Right hindlimb (tissue), 1 donor: ENCODE results near the gene STK39.
"Not testable (repeated sequence)": the region's sequence is repeated elsewhere in the genome, so short reads cannot be mapped to it uniquely, and the experiment has no call there.

Experiments used
- DNase-seq: peaks from one replicate; pipeline ENCODE4 v3.0.0-alpha.2; 2018

STK39 gene

GRCh38 chr2:168130346-168130745, 117.0 kb downstream of the STK39 start:
- DNase-seq = no peak

DNA sequence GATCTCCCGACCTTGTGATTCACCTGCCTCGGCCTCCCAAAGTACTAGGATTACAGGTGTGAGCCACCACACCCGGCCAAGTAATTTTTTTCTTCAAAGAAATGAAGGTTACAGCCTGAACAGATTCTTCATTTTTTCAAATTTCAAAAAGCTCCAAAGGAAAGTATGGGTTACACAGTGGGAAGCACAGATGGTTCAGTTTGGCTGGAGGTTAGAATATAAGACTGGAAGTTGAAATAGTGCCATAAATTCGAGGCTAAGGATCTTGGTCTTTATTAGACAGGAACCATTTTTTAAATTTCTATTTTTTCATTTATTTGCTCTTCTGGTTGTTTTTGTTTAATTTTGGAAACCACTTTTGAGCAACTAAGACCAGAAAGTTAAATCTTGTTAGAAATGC, 120.0 kb downstream of the STK39 start:
- no peak for DNase-seq

- not testable (repeated sequence) for DNase-seq
These were observed 125.2 kb downstream of the STK39 start for GRCh38 chr2:168122210-168122609.

DNA sequence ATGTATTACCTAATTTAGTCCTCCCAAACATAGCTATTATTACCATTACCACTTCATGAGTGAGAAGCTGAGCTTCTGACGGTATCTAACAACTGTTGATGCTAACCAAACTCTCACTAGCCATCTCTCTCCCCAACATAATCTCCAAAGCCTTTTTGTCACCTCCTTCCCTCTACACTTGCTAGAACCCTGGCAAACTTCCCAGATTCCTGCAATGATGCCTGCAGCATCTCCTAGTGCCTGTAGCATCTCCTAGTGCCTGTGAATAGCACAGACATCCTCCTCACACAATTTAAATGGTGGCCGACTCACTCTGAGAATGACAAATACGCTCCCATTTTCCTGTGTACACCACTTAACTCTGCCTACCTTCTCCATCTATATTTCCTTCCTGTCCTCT, 126.7 kb downstream of the STK39 start:
- no peak for DNase-seq

- no peak for DNase-seq
These were observed 127.1 kb downstream of the STK39 start for GRCh38 chr2:168120310-168120709.

- DNase-seq = no peak
These were observed 127.8 kb downstream of the STK39 start for GRCh38 chr2:168119515-168120141.

GRCh38 chr2:168118733-168119514, 128.5 kb downstream of the STK39 start:
- DNase-seq = peak; percentile 31

GRCh38 chr2:168116448-168116847, 130.9 kb downstream of the STK39 start:
- DNase-seq = no peak

DNA sequence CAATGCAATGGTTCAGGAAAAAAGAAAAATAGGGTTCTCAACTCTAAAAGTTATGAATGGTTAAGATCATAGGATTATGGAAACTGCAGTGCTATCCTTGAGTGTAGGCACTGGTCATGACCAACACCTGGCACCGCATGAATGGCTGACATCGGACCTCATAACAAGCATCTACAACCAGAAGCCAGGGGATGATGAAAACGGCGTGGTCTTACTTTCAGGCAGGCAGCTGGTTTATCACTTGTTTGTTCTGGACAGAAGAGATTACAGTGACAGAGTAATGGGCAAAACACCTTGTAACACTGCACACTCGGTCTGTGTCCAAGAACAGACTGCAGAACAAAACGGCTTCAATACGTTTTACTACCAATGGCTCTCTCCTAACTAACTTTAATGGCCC, 132.8 kb downstream of the STK39 start:
- DNase-seq = no peak

DNA sequence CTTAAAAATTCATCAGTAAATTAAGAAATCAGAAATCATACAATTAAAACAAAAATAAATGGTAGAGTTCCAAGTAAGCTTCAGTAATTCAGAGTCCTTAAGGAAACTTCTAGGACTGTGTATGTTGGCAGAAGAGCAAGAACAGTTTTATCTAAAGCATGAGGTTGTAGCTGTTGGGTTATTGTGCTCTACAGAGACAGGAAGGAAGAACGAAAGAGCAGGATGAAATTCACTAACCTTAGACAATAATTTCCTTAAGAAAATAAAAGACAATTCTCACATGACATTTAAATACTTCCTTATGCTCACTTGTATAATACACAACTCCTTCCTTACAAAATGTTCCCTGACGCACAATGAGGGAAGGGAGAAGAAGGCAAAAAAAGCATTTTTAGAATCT, 133.4 kb downstream of the STK39 start:
- DNase-seq = no peak

GRCh38 chr2:168107322-168107721, 140.1 kb downstream of the STK39 start:
- no peak for DNase-seq

GRCh38 chr2:168105127-168105683, 142.2 kb downstream of the STK39 start:
- no peak for DNase-seq

- no peak for DNase-seq
These were observed 150.0 kb downstream of the STK39 start for GRCh38 chr2:168097431-168097830.

DNA sequence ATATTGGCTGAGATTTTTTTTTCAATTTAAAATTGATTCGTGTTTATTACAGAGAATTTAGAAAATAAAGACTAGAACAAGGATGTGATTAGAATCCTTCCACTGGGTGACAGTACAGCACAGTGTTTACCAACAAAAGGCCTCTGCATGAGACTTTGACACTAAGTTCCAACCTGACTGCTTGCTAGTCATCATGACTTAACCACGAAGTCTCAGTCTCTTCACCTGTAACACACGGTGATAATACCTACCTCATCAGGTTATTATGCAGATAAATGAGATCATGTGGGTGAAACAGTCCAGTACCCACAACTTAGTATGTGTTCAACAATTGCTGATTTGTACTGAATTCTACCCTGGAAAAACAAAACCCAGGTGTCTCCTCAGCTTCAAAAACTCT, 151.2 kb downstream of the STK39 start:
- no peak for DNase-seq

GRCh38 chr2:168091986-168092385, 155.4 kb downstream of the STK39 start:
- DNase-seq = no peak

GRCh38 chr2:168090366-168091135, 156.8 kb downstream of the STK39 start:
- DNase-seq = no peak

DNA sequence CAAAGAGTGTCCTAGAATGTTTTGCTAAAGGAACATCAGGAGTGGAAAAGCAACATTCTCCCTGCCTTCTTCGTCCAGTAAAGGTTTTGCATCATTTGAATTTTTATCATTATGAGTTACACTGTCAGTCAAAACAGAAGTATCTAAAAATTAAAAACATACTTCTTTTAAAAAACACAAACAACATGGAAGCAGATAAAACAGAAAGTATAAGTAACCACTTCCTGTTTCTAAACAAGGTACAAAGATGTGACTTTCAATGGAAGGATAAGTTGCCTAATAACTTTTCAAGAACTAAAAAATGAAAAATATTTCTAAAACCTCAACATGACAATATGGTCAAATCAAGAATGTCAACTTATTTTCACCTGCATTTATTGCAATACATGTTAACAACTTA, 158.2 kb downstream of the STK39 start:
- no peak for DNase-seq

DNA sequence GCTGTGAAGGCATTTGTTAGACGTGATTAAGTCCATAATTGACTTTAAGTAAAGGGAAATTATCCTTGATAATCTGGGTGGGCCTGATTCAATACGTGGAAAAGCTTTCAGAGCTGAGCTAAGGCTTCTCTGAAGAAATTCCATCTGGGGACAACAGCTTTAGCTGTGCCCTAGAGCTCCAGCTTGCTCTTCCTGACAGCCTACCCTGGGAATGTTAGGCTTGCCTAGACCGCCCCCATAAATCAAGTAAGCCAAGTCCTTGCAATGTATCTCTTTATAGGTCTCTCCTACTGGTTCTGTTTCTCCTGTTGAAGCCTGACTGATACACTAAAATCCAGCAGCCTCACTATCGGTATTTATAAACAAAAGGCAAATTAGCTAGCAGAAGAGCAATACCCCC, 160.0 kb downstream of the STK39 start:
- no peak for DNase-seq

- DNase-seq = no peak
These were observed 160.5 kb downstream of the STK39 start for GRCh38 chr2:168086851-168087250.

DNA sequence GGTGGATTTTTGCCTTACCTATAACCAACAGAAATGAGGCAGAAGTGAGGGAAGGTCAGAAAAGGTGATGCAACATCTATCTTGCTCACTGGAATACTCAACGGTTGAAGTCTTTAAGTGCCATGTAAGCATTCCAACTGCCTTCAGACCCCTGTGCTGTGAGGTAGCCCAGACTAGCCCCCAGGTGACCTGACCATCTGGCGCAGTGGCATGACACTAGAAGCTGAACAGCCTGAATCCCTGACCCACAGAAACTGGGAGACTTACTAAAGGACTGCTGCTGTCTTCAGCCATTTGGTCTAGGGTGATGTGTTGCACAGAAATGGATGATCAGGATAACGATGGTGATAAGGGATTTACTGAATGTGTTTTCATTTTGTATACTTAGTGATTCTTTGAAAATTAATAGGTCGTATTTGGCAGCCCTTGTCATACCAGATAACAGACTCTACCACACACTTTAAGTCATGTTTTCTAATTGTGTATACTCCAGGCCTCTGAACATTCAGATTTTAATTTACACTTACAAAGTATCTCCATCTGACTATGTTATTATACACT, 161.5 kb downstream of the STK39 start:
- DNase-seq = no peak

DNA sequence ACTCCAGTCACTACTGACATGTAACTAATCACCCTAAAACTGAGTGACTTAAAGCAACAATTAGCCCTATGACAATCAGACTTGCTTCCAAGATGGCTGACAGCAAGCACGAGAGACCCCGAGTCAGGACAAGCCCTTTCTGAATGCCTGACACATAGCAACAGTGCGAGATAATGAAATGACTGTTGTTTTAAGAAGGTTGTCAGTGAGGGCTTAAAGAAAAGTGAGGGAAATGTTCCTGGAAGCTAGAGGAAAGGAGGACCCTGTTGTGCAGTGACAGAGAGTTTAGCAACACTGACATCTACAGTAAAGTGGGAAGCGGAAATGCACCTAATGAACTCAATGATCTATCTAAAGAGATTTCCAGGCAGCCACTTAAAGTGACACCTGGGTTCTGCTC, 163.1 kb downstream of the STK39 start:
- DNase-seq = no peak

- DNase-seq = not testable (repeated sequence)
These were observed 165.9 kb downstream of the STK39 start for GRCh38 chr2:168081452-168081851.

DNA sequence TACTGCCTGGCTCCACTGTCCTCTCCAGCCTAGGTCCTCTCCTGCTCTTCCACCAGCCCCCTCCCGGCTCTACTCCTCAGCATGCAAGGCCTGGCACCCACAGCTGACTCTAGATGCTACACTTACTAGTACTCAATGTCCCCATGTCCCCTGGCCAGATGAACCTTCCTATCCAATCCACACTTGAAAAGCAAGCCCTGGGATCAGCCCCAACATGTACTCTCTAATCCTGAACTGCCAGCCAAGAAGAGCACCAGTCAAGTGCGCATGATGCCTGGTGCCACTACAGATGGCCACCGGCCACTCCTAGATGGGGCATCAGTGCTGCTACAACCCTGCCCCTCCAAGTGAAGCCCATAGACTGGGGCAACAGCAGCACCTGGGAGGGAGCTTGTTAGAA, 168.2 kb downstream of the STK39 start:
- no peak for DNase-seq
